Urinary bladder (tissue), 4 donors: Measurements from ENCODE around the gene SEC62. TPM values are rescaled to one million over a fixed set of nuclear protein-coding genes. Genes with fewer than 3 reads are reported as not detected.

Experiments used
- DNase-seq: peaks from one replicate; pipeline ENCODE4 v3.0.0-alpha.2; 2015; ENCODE audit errors: extremely low spot score
- H3K27ac ChIP-seq: one replicate; pipeline ENCODE4 v1.5.1; 2013; ENCODE audit warnings: low read depth, mild to moderate bottlenecking, moderate library complexity
- H3K36me3 ChIP-seq: one replicate; pipeline ENCODE4 v1.6.1; 2013; ENCODE audit warnings: mild to moderate bottlenecking, moderate library complexity; ENCODE audit not compliant: insufficient read depth
- H3K4me1 ChIP-seq: one replicate; pipeline ENCODE4 v1.6.1; 2013; ENCODE audit warnings: mild to moderate bottlenecking, moderate library complexity; ENCODE audit not compliant: insufficient read depth
- H3K4me3 ChIP-seq: one replicate; pipeline ENCODE4 v1.5.1; 2013; ENCODE audit warnings: low read depth, low read length
- WGBS: extraction: QIAGEN DNeasy Blood & Tissue Kit; methylation state at CpG from one replicate; pipeline ENCODE4 v1.1.7; 2013; 5-methylcytosine and 5-hydroxymethylcytosine counted together
- polyA plus RNA-seq: library from polyadenylated mRNA; stranded (reverse); fragments of 200-250 nt; gene quantifications from one replicate; pipeline ENCODE4 v1.2.3, GENCODE V29; 2013
- total RNA-seq: library from RNA; depleted of rRNA; stranded (reverse); fragments of >200 nt; gene quantifications from one replicate; pipeline ENCODE4 v1.2.3, GENCODE V29; 2014
- donor health status: healthy with polysubstance abuse.
- donor health status: healthy.

The SEC62 gene
- total RNA-seq (78.9 TPM), polyA plus RNA-seq (65.5 TPM)

GRCh38 chr3:169966428-169966950, at the start of gene SEC62:
Gene SEC62, plus strand, starts transcription at chr3:169966807. Its CDS starts 16 bp downstream, at chr3:169966823.
- DNase-seq: peak; percentile 90
- Histone ChIP-seq H3K4me1 (no peaks in the 10 kb centered on the region), H3K36me3 (no peaks in the 10 kb centered on the region), H3K27ac (peak within 1 kb of the TSS; percentile 95), H3K4me3 (peak within 1 kb of the TSS; percentile 87)
- under 1% methylated on average over 37 of the region's 37 CpGs for WGBS

- WGBS: 37% methylated on average over 8 of the region's 8 CpGs
- H3K4me1 ChIP-seq: no peaks in the 10 kb centered on the region
- H3K4me3 ChIP-seq: no peak overlapping the region
- H3K27ac ChIP-seq: no peak overlapping the region
- no peak for DNase-seq
- no peaks in the 10 kb centered on the region for H3K36me3 ChIP-seq
Observed at GRCh38 chr3:169923189-169923588, 43.4 kb upstream of the SEC62 start.

- Histone ChIP-seq H3K4me3 (no peak overlapping the region), H3K36me3 (no peaks in the 10 kb centered on the region), H3K27ac (no peak overlapping the region), H3K4me1 (no peaks in the 10 kb centered on the region)
- no peak for DNase-seq
- WGBS: 74% methylated on average over 1 of the region's 1 CpG
Observed at GRCh38 chr3:169923831-169924230, 42.8 kb upstream of the SEC62 start.

- H3K27ac ChIP-seq: no peak overlapping the region
- no peak overlapping the region for H3K4me3 ChIP-seq
- H3K4me1 ChIP-seq: no peaks in the 10 kb centered on the region
- no peak for DNase-seq
- no peaks in the 10 kb centered on the region for H3K36me3 ChIP-seq
- whole genome bisulfite sequencing: 73% methylated on average over 3 of the region's 3 CpGs
Observed at GRCh38 chr3:169929830-169930519, 36.6 kb upstream of the SEC62 start.

- no peak overlapping the region for H3K27ac ChIP-seq
- 93% methylated on average over 3 of the region's 3 CpGs for WGBS
- no peaks in the 10 kb centered on the region for H3K36me3 ChIP-seq
- DNase-seq: no peak
- H3K4me1 ChIP-seq: no peaks in the 10 kb centered on the region
- H3K4me3 ChIP-seq: no peak overlapping the region
Observed at GRCh38 chr3:169930843-169931242, 35.8 kb upstream of the SEC62 start.

- 85% methylated on average over 14 of the region's 14 CpGs for WGBS
- no peaks in the 10 kb centered on the region for H3K36me3 ChIP-seq
- DNase-seq: no peak
- H3K4me1 ChIP-seq: no peaks in the 10 kb centered on the region
- no peak overlapping the region for H3K4me3 ChIP-seq
- no peak overlapping the region for H3K27ac ChIP-seq
Observed at GRCh38 chr3:169931747-169932520, 34.7 kb upstream of the SEC62 start.

- no peak overlapping the region for H3K4me3 ChIP-seq
- WGBS: 54% methylated on average over 1 of the region's 1 CpG
- no peaks in the 10 kb centered on the region for H3K4me1 ChIP-seq
Observed at GRCh38 chr3:169939320-169939719, 27.3 kb upstream of the SEC62 start.

GRCh38 chr3:169939751-169940150, 26.9 kb upstream of the SEC62 start:
- Histone ChIP-seq H3K36me3 (no peaks in the 10 kb centered on the region), H3K4me1 (no peaks in the 10 kb centered on the region), H3K27ac (no peak overlapping the region), H3K4me3 (no peak overlapping the region)
- DNase-seq: no peak
- 77% methylated on average over 5 of the region's 5 CpGs for WGBS

More at GRCh38 chr3:169939320-169939719, 27.3 kb upstream of the SEC62 start:
- Histone ChIP-seq H3K27ac (no peak overlapping the region), H3K36me3 (no peaks in the 10 kb centered on the region)
- no peak for DNase-seq

- Histone ChIP-seq H3K4me3 (no peak overlapping the region), H3K36me3 (no peaks in the 10 kb centered on the region), H3K4me1 (no peaks in the 10 kb centered on the region), H3K27ac (no peak overlapping the region)
- 69% methylated on average over 6 of the region's 6 CpGs for WGBS
- DNase-seq: no peak
Observed at GRCh38 chr3:169940470-169941181, 26.0 kb upstream of the SEC62 start.

- Histone ChIP-seq H3K4me3 (no peak overlapping the region), H3K4me1 (no peaks in the 10 kb centered on the region), H3K36me3 (no peaks in the 10 kb centered on the region), H3K27ac (no peak overlapping the region)
- no peak for DNase-seq
- WGBS: 59% methylated on average over 7 of the region's 7 CpGs
Observed at GRCh38 chr3:169945313-169945712, 21.3 kb upstream of the SEC62 start.

GRCh38 chr3:169946336-169946735, 20.3 kb upstream of the SEC62 start:
- Histone ChIP-seq H3K36me3 (no peaks in the 10 kb centered on the region), H3K27ac (no peak overlapping the region), H3K4me1 (no peaks in the 10 kb centered on the region), H3K4me3 (no peak overlapping the region)
- 98% methylated on average over 3 of the region's 3 CpGs for WGBS
- no peak for DNase-seq

- DNase-seq: no peak
- Histone ChIP-seq H3K4me1 (no peaks in the 10 kb centered on the region), H3K36me3 (no peaks in the 10 kb centered on the region), H3K4me3 (no peak overlapping the region), H3K27ac (no peak overlapping the region)
- WGBS: 46% methylated on average over 2 of the region's 2 CpGs
Observed at GRCh38 chr3:169948559-169949448, 17.8 kb upstream of the SEC62 start.

GRCh38 chr3:169952045-169952444, 14.6 kb upstream of the SEC62 start:
- Histone ChIP-seq H3K4me1 (no peaks in the 10 kb centered on the region), H3K27ac (no peak overlapping the region), H3K4me3 (no peak overlapping the region), H3K36me3 (no peaks in the 10 kb centered on the region)
- no peak for DNase-seq
- 97% methylated on average over 1 of the region's 1 CpG for WGBS
